GM21423 (cell line): ENCODE data around the gene RFT1.
A peak's percentile ranks its signal among the peaks of the same experiment; 100 is the strongest.
"Not testable (repeated sequence)": the region's sequence is repeated elsewhere in the genome, so short reads cannot be mapped to it uniquely, and the experiment has no call there.

ENCODE experiments used
- ATAC-seq: cut with Tn5 transposase; IDR thresholded peaks from one replicate; pipeline ENCODE4 v1.9.1; 2021; ENCODE audit warnings: mild to moderate bottlenecking, moderate library complexity; ENCODE audit not compliant: unreplicated experiment

Gene RFT1

DNA sequence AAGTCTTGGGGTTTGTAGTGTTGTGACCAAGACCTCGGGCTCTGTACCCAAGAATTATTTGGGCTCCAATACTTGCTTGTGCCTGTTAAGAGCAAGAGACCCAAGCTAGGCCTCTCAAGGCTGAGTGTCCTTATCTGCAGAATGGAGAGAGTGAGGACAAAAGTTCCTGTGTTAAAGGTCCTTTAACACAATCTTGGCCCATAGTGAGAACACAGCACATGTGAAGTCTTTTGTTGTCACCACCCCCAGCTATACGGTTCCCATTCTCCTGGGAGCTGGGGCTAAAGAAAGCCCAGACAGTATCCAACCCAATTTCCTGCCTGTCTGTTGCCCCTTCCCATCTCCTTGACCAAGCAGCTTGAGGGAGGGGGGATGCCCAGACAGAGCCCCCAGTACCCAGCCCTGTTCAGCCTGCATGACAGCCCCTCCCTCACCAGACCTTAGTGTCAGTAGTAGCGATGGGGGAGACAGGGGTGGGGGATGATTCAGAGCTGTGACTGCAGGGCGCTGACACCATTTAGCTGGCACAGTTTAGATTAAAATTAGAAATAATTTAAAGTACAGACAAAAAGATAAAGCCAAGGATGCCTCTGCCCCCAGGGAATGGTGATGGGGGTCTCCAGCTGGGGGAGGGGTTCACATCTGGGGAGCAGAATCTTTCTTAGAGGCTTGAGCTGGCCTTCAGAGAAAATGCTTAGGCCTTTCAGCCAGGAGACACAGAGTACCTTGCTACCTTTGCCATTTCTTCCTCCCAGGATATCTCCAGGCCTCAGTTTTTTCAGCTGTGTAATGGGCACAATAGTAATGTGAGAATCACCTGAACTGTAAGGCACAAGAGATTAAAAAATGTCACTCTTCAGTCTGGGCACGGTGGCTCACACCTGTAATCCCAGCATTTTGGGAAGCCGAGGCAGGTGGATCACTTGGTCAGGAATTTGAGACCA, 33.5 kb upstream of the RFT1 start:
- no peak for ATAC-seq

DNA sequence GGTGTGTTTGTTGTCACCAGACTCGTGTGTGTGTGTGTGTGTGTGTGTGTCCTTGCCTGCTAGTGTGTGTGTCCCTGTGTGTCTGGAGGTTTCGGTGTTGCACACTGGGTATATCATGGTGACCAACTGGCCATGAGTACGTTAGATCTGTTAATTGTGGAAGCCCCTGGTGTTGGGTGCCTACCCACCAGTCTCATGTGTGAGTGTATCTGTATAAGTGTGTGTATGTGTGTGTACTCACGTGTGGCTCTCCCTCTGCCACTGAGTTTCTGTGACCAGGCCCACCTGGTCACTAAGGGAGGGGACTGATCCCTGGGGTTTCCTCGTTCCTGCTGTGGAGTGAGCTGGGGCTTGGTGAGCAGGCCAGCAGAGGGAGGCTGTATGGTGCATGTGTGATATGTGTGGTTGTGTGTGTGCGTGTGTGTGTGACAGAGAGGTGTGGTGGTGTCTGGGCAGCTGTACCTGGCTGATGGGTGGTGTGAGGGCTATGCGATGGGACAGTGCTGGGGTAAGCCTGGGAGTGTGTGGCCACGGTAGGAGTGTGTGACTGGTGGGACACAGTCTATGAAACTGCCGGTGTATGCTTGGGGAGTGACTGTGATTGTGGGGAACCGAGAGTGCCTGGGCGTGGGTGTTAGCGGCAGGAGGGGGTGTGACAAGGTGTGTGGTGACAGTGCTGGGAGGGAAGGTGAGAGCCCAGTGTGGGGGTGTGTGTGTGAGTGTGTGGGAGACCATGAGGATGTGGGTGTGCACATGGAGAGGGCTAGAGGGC, 32.6 kb upstream of the RFT1 start:
- ATAC-seq: peak; percentile 25

DNA sequence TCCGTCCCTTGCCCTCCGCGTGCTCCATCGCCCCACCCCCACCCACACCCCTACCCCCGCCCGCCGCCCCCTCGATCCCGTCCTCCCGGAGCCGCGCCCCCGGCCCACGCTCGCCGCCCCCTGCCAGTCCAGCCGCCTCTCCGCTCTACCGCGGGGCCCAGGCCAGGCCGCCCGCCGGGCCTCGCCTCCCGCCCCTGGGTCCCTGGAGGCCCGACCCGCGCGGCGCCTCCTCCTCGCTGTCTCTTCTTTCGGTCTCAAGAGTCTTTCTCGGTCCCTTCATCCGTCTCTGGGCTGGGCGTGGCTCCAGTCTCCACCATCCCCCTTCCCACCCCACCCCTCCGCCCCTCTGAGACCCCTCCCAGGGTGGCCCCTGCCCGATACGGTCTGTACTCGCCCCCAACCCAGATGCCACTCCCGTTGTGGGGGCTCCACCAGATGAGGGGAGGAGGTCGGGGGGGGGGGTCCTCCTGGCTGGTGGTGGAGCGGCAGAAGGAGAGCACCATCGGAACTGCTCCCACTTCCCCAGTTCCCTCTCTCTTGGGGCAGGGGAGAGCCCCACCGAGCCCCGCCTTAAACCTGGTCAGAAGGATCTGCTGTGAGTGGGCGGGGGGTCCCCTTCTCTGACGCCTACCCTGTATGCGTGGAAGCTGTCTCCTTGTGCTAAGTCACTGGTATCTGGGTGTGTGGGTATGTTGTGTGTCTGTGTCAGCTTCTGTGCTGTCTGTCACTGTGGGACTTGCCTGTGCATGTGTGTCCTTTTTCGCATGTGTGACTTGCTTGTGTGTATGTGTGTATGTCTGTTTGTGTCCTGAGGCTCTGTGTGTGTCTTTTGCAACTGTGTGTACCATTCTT, 31.8 kb upstream of the RFT1 start:
- ATAC-seq: no peak

DNA sequence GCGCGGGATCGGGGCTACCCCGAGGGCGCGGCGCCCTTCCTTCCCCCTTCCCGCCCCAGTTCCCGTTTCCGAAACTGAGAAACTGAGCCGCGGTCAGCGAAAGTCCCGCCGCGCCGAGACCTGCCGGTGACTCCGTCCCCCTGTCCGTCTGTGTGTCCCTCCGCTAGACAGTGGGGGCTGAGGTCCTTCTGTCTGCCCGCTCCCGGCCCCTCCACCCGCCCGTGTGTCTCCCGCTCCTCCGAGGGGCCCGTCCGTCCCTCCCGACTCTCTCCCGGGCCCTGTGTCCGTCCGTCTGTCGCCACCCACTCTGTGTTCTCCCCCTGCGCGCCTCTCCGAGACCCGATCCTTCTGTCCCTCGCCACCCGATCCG, 31.2 kb upstream of the RFT1 start:
- ATAC-seq: peak; percentile 14

DNA sequence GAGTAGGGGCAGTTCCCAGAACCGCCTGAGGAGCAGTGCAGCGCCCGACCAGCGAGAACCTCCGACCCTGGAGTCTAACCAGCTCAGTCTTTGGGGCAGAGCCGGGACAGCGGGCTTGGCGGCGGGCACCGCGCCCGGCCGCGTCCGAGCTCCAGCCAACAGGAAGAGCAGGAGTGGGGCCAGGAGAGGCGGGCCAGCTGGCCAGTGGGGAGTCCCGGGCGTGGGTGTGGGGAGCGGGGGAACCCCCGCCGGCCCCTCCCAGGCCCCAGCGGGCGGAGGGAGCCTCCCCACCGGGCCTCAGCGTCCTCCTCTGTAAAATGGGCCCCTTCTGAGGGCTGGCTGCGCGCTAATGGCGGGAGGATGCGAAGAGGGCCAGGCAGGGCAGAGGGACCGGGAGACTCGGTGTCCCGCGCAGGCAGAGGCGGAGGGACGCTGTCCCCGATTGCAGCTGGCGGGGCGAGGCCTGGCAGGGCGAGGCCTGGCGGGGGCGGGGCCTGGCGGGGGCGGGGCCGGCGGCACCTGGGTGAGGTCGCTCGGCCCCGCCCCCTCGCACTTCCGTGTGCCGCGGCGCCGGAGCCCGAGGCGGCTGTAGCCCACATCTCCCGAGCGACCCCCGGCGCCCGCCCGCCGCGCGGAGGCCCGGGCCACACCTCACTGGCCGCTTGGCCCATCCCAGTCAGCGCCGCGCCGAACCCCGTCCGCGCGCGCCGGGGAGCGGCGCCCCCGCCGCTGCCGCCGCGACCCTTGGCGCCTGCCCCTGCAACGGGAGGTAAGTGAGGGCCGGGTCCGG, 30.6 kb upstream of the RFT1 start, which contains the start of gene PRKCD:
Gene PRKCD (plus strand): TSS at position 550 of the 790 bp plus-strand sequence. CDS start 17,214 bp downstream, outside the sequence.
- ATAC-seq: peak; percentile 49

DNA sequence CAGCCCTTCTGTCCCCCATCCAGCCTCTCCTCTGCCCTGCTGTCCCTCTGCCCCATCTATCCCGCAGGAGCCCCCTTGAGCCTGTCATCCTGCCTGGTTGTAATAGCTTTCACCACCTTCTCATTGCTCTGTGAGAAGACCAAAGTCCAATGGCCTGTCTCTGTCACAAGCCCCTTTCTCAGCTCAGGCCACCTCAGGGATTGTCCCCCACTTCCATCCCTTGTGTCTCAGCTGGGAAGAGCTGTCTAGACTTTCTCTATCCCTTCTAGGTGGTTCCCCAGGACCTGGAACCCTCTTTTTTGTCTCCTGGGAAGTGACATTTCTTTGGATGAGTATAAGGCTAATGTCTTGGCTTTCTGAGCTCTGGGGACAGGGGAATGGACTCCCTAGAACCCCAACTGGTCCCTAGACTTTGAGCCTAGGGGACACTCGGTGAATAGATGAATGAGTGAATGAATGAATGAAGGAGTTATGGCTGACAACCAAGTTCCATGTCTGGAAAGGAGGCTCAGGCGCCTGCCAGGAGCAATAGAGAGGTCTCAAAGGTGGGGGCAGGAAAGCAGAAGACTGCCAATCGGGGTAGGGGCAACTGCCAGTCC, 29.9 kb upstream of the RFT1 start:
- ATAC-seq: no peak

DNA sequence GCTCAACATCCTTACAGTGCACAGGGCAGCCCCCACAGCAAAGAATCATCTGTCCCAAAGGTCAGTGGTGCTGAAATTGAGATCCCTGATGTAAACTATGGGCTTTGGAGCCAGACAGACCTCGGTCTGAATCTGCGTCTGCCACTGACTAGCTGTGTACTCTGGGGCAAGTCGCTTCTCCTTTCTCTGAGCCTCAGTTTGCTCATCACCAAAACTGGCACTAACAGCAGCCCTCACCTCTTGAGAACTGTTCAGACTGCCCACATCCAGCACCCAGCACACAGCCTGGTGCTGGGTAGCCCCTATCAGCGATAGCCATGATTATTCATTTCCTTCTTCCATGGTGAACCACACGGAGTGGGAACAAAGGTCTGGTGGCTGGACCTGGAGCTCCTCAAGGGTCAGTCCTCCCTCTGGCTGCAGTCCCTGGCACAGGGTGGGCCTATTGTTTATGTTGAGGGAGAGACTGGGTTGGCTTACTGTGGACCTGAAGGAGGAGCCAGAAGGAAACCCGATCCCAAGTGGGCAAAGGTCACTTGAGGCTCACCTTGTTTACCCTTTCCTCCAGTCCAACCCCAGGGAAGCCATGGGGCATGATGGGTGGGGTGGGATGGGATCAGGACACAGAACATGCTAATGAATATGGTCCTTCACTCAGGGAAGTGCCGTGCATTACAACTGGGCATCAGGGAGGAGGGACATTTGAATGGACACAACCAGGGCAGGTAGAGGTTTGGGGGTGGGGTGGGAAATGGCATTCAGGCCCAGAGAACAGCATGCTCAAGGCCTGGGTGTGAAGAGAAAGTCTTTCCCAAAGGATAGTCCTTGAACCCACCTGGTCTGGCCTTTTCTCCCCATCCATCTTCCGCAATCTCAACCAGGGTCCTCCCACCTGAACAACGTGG, 29.2 kb upstream of the RFT1 start:
- ATAC-seq: no peak

DNA sequence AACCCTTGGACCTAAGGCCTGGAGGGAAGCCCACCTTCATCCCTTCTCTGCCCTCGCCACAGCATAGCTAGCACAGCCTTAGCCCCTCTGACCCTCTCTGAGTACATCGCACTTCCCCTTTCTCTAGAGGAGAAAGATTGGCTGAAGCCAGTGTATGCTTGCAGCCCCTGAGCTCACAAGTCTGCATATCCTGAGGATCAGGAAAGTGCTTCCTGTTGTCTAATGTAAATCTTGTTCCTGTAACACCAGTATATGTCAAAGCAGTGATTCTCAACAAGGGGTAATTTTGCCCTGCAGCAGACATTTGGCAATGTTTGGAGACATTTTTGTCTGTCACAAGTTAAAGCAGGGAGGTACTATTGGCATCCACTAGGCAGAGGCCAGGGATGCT, 28.5 kb upstream of the RFT1 start:
- ATAC-seq: no peak

DNA sequence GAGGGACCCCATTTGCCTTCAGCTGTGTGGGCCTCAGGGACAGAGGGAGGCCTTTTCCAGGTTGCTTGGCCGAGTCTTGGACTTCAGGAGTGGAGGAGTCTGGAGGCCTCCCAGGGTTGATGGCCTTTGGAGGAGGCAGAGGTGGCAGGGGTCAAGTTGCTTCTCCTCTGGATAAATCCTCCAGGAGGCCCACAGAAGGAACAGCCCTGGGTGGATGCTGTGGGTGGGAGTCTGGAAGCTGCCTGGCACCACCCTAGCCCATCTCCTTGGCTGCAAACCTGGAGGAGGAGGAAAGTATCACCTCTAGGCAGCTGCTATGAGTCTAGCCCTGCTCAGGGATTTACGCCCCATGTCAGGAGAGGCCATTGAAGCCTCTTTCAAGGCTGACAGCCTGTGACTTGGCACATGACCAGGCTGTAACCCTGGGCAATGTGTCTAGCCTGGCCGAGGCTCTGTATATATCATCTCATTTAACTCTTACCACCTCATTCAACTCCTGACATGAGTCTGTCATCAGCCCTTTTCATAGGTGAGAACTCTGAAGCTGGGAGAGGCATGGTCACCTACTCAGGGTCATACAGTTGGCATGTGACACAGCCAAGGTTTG, 27.8 kb upstream of the RFT1 start:
- no peak for ATAC-seq

DNA sequence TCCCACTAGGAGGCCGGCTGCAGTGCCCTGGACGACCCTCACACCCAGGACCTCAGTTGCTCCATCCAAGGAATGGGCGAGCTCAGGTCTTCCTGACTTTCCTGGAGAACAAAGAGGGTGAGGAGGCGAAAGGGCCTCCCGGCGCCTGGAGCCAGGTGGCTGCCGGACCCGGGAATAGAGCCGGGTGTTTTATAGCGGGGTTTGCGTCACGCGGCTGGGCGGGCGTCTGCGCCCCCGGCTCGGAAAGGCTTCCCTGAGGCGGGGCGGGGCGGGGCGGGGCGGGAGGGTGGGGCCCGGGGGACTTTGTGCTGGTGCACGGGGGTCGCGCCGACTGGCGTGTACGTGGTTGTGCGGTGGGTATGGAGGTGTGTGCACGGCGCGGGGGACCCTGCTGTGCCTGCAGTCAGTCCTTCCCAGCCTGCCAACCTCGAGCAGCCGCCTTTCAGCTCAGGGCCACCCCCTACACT, 26.2 kb upstream of the RFT1 start:
- ATAC-seq: no peak

DNA sequence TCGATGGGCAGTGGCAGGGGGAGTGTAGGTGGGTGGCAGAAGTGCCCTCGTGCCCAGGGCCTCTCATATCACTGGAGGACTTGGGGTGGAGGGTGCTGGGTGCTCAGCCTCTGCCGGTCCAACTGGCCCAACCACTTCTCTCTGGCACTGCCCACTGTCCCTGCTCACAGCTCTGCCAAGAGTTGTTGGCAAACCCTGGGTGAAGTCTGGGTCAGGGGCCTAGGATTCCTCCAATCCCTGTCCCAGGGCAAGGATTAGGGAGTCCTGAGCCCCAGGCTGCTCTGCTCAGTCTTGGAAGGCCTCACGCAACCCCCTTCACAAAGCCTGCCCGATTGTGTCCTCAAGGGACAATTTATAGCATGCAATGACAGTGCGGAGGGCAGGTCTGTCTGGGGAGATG, 25.5 kb upstream of the RFT1 start:
- ATAC-seq: no peak

DNA sequence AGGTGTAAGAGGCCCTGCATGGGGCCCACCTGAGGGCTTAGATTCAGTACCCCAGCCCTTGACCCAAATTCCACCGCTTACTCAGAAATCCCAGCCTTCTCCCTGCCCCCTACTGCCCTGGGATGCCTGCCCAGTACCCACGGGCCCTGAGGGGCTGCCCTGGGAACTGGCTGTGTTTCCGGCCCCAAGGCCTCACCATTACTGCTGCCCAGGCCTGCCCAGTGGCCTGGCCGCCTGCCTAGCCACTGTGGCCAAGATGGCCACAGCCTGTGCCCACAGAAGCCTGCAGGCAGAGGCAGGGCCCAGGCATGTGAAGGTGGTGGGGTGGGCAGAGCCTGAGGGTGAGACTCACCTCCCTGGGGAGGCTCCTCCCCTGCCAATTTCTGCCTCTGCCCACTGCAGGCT, 24.6 kb upstream of the RFT1 start:
- no peak for ATAC-seq

DNA sequence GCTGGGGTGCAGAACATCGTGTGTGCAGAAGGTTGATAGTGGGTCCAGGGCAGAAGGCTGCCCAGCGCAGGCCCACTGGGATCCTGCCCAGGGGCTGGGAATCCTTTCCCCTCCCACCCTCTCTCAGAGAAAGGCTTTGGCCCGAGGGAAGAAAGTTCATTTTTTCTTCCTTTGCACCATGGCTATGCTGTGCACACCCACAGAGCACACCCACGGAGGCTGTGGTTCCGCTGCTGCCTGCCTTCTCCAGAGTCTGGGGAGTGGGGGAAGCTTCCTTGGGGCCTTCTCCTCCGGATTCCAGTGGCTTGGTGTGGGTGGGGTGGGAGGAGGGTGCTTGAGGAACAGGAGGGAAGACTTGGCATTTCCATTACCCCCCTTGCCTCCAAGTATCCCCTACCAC, 23.7 kb upstream of the RFT1 start:
- no peak for ATAC-seq

DNA sequence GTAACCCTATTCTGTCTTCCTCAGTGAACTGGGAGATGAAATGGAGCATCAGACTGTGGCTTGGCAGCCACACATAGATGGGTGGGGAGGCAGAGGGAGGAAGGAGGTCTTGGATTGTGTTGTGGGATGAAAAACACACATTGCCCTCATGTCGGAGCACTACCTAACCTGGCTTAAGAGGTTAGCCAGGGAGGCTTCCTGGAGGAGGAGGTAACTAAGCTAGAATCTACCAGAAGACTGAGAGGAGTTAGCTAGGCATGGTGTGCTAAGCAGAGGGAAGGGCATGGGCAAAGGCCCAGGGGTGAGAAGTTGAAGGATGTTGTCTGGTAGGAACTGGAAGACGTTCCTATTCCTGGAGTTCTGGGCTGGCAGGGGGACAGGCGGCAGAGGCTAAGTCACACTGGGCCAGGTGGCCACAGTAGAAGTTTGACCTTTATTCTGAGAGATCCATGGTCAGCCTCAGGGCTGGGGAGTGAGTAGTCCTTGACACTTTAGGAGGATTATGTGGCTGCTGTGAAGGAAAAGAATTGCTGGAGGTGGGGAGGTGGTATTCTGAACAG, 23.1 kb upstream of the RFT1 start:
- no peak for ATAC-seq

DNA sequence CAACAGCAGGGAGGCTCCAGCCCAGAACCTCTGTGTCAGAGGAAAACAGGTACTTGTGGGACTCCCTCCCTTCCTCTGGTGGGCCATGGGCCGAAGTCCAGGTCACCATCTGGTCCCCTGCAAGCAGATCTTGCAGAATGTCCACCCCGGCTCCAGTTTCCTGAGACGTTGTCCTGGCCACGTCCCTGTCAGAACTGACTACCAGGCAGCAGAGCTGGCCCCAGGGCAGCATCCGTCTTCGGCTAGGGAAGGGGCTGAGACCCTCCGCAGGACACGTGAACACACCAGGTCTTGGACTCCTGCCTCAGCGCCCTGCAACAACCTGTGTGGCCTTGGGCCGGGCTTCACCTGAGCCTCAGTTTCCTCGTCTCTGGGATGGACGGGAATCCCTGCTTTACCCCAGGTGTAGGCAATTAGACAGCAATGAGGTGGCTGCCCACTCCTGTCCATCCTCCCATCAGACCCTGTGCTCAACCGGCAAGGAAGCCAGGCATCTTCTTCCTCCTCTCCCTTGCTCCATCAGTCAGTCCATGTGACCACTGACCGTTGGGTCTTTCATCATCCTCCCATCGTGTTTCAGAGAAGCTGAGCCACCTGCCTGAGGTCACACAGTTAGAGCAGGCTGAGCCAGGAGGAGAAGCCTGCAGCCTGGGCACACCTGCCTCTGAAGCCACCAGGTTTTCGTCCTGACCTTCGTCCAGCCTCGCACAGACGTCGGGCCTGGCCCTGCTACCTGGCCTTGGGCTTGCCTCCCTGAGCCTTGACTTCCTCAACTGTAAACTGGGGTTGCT, 21.8 kb upstream of the RFT1 start:
- no peak for ATAC-seq

DNA sequence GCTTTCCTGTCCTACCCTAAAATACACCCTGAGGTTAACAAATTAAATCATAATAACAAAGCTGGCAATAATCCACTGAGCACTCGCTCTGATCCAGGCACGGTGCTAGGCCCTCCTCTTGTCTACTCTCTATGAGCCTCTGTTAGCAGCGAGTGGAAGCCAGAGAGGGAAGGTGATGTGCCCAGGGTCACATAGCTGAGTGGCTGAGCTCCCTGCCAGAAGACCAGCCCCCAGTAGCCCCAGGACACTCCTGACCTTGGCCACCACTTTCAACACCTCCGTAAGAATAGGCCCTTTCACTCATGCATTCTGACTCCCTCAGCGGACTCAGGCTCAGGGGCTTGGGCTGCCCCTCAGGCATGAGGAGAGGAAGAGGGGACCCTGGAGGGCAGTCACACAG, 21.2 kb upstream of the RFT1 start:
- no peak for ATAC-seq

DNA sequence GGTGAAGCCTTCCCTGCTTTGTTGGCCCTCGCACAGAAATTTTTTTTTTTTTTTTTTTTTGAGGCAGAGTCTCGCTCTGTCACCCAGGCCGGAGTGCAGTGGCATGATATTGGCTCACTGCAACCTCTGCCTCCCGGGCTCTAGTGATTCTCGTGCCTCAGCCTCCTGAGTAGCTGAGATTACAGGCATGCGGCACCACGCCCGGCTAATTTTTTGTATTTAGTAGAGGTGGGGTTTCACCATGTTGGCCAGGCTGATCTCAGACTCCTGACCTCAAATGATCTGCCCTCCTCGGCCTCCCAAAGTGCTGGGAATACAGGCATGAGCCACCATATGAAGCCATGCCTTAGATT, 20.8 kb upstream of the RFT1 start:
- not testable (repeated sequence) for ATAC-seq
